ENCODE results near the gene MTUS2. TPM values are rescaled to one million over a fixed set of nuclear protein-coding genes. Genes with fewer than 3 reads are reported as not detected.

The MTUS2 gene
- total RNA-seq, 4 donors from 2014 or later: 0.16 to 0.75 (median 0.24) TPM

GRCh38 chr13:29039212-29039611 is 219.1 kb downstream of the MTUS2 start:
- H3K27me3 ChIP-seq: no peaks in the 10 kb centered on the region
- no peak overlapping the region for H3K27ac ChIP-seq
- in situ Hi-C loops (cut with MboI; ENCODE audit: low pct_ligation_motif_present in 1 of 4, low pct_unique_long_range_greater_than_20kb in 1 of 4, low sequenced_read_pairs in 3 of 4) (no loop called here), intact Hi-C loops (cut with DNase I; ENCODE audit: low total_unique reads) (no loop called here)
- H3K36me3 ChIP-seq: no peaks in the 10 kb centered on the region
- no peak overlapping the region for H3K4me3 ChIP-seq
- H3K9me3 ChIP-seq: peaks cover 0 to 2% of the 10 kb centered on the region in 2 donors
- no peak for DNase-seq
- 86% methylated on average over 18 of the region's 18 CpGs; no CpG with 5 or more reads in 1 of the 2 donors for WGBS, 2 donors (ENCODE audit: low coverage in 1 of 2)
- no peaks in the 10 kb centered on the region for H3K4me1 ChIP-seq
- no peak for TF ChIP-seq CTCF (IDR thresholded peaks at IDR 0.05)
- no peak for TF ChIP-seq POLR2A (IDR thresholded peaks at IDR 0.05)

DNA sequence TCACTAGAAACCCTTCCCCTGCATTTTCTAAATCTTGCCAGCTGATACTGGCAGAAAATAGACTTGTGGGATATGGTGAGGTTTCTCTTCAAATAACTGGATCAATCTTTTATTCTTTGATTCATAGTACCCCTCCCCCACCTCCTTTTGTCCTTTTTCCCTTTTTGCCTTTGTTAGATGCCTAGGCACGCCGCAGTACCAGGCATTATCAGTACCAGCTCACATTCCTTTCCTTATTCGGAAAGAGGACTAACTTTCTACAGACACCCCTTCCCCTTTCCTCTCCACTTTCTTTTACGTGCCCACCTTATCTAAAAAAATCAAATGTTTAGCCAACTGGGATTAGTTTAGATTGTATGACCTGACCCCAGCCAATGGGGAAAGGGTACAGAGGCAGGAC is 226.4 kb downstream of the MTUS2 start:
- intact Hi-C loops (cut with DNase I; ENCODE audit: low total_unique reads): no loop called here
- peaks cover 0 to 11% of the 10 kb centered on the region in 2 donors for H3K9me3 ChIP-seq
- no peak for DNase-seq
- no peaks in the 10 kb centered on the region for H3K27me3 ChIP-seq
- in situ Hi-C loops (cut with MboI; ENCODE audit: low pct_ligation_motif_present in 1 of 4, low pct_unique_long_range_greater_than_20kb in 1 of 4, low sequenced_read_pairs in 3 of 4): no loop called here
- no peak overlapping the region for H3K27ac ChIP-seq
- TF ChIP-seq EP300 (IDR thresholded peaks at IDR 0.05; ENCODE audit: low read depth) (no peak), POLR2AphosphoS5 (IDR thresholded peaks at IDR 0.05) (no peak), CTCF (IDR thresholded peaks at IDR 0.05) (no peak), POLR2A (IDR thresholded peaks at IDR 0.05) (no peak)
- H3K4me1 ChIP-seq: no peaks in the 10 kb centered on the region
- no peak overlapping the region for H3K4me3 ChIP-seq
- WGBS, 2 donors (ENCODE audit: low coverage in 1 of 2): 43 to 49% methylated on average over 4 of the region's 4 CpGs
- no peaks in the 10 kb centered on the region for H3K36me3 ChIP-seq

DNA sequence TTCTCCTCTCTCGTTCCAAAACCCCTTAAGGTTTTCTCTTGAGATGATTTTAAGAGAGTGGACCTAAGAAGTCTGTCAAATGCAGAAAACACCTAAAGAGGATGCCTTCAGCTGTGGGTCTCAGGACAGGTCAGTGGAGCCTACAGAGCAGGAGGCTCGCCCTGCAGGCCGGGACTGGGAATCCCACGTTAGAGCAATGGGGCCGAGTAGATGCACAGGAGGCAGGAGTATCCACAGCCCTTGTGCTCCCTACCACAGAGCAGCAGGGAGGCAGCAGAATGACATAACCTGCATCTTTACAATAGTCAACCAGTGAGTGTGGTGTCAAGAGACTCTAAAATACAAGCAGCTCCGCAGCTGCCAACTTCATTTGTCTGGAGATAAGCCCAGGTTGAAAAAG is 229.4 kb downstream of the MTUS2 start:
- TF ChIP-seq POLR2A (IDR thresholded peaks at IDR 0.05) (no peak), CTCF (IDR thresholded peaks at IDR 0.05) (no peak), POLR2AphosphoS5 (IDR thresholded peaks at IDR 0.05) (no peak), EP300 (IDR thresholded peaks at IDR 0.05; ENCODE audit: low read depth) (no peak)
- Histone ChIP-seq H3K27me3 (no peaks in the 10 kb centered on the region), H3K9me3 (peaks cover 0 to 6% of the 10 kb centered on the region in 2 donors), H3K4me1 (no peaks in the 10 kb centered on the region), H3K36me3 (no peaks in the 10 kb centered on the region), H3K27ac (no peak overlapping the region), H3K4me3 (no peak overlapping the region)
- 77 to 80% methylated on average over 1 to 6 of the region's 6 CpGs for WGBS, 2 donors (ENCODE audit: low coverage in 1 of 2)
- DNase-seq: no peak
- intact Hi-C loops (cut with DNase I; ENCODE audit: low total_unique reads): no loop called here
- in situ Hi-C loops (cut with MboI; ENCODE audit: low pct_ligation_motif_present in 1 of 4, low pct_unique_long_range_greater_than_20kb in 1 of 4, low sequenced_read_pairs in 3 of 4): no loop called here

GRCh38 chr13:29050719-29051118 is 230.6 kb downstream of the MTUS2 start:
- TF ChIP-seq CTCF (IDR thresholded peaks at IDR 0.05) (no peak), POLR2AphosphoS5 (IDR thresholded peaks at IDR 0.05) (no peak), POLR2A (IDR thresholded peaks at IDR 0.05) (no peak), EP300 (IDR thresholded peaks at IDR 0.05; ENCODE audit: low read depth) (no peak)
- Histone ChIP-seq H3K4me3 (no peak overlapping the region), H3K9me3 (peaks cover 0 to 3% of the 10 kb centered on the region in 2 donors), H3K27ac (no peak overlapping the region), H3K36me3 (no peaks in the 10 kb centered on the region), H3K4me1 (no peaks in the 10 kb centered on the region), H3K27me3 (no peaks in the 10 kb centered on the region)
- in situ Hi-C loops (cut with MboI; ENCODE audit: low pct_ligation_motif_present in 1 of 4, low pct_unique_long_range_greater_than_20kb in 1 of 4, low sequenced_read_pairs in 3 of 4): no loop called here
- no peak for DNase-seq
- WGBS, 2 donors (ENCODE audit: low coverage in 1 of 2): 51 to 60% methylated on average over 4 of the region's 4 CpGs
- intact Hi-C loops (cut with DNase I; ENCODE audit: low total_unique reads): no loop called here
